HCT116 (cell line): ENCODE results near the gene PRORP. TPM values are rescaled to one million over a fixed set of nuclear protein-coding genes. Genes with fewer than 3 reads are reported as not detected.

Source experiments
- ATAC-seq: fragments of 200-7000 bp; cut with Tn5 transposase; 2 replicates; pipeline ENCODE4 v1.9.1; 2020; ENCODE audit warnings: mild to moderate bottlenecking, moderate library complexity
- BruUV-seq: library from RNA; stranded (reverse); fragments of 400-500 nt; replicated peaks from 2 replicates; lab custom pipeline; 2021; lab: Mats Ljungman, UMichigan
- CTCF ChIA-PET: fragments of 300-600 bp; sonication (Branson Sonifier 250); formaldehyde crosslinking; loops from one replicate; lab custom pipeline; 2021; ENCODE audit warnings: antibody characterized with exemption; lab: Charles Lee
- POLR2A ChIA-PET: fragments of 300-600, 350-600 bp; sonication (Branson Sonifier 250); formaldehyde crosslinking; loops from one replicate; lab custom pipeline; 2021; ENCODE audit warnings: antibody characterized with exemption; lab: Charles Lee
- RAD21 ChIA-PET, 2 experiments: fragments of 300-600 bp; sonication (Branson Sonifier 250); formaldehyde crosslinking; loops; one replicate each; lab custom pipeline; 2023; ENCODE audit warnings: low total read pairs in 2 of 2; ENCODE audit not compliant: uncharacterized antibody in 2 of 2, unreplicated experiment in 2 of 2, low non-redundant PET in 1 of 2; lab: Charles Lee
- DNase-seq: peaks from one replicate; pipeline ENCODE4 v3.0.0-alpha.2; 2010; ENCODE audit warnings: low read depth, low spot score
- H2AFZ ChIP-seq: fragments of 200-600 bp; shearing (Covaris generic), sonication (generic); 2 replicates; pipeline ENCODE4 v1.6.1; 2017; ENCODE audit warnings: low read depth, mixed run types, mixed read lengths, antibody characterized with exemption, low read length; ENCODE audit not compliant: poor library complexity, severe bottlenecking
- H3K27ac ChIP-seq: 2 replicates; pipeline ENCODE4 v1.5.1; 2012; ENCODE audit warnings: low read depth, low read length
- H3K27me3 ChIP-seq: fragments of 200-600 bp; sonication (generic); 2 replicates; pipeline ENCODE4 v1.6.1; 2016; ENCODE audit warnings: mixed run types, low read length, mixed read lengths; ENCODE audit not compliant: insufficient read depth
- H3K36me3 ChIP-seq, 2 experiments: fragments of 200-500 bp in 1 of 2; fragments of 200-600 bp in 1 of 2; sonication (Bioruptor generic) in 1 of 2; sonication (generic) in 1 of 2; 2 replicates each; pipeline versions ENCODE4 v1.5.1 to v1.6.1; 2014 to 2016; ENCODE audit warnings: low read length in 2 of 2, inconsistent platforms in 1 of 2, mixed read lengths in 1 of 2, mixed run types in 1 of 2; ENCODE audit not compliant: insufficient read depth in 2 of 2, control insufficient read depth in 1 of 2
- H3K4me1 ChIP-seq, 2 experiments: fragments of 200-600 bp in 1 of 2; sonication (generic) in 1 of 2; 2 replicates each; pipeline versions ENCODE4 v1.5.1 to v1.6.1; 2012 to 2017; ENCODE audit warnings: low read length in 2 of 2, inconsistent platforms in 1 of 2, mild to moderate bottlenecking in 1 of 2, mixed read lengths in 1 of 2, mixed run types in 1 of 2, moderate library complexity in 1 of 2; ENCODE audit not compliant: insufficient read depth in 2 of 2, control insufficient read depth in 1 of 2
- H3K4me2 ChIP-seq: fragments of 200-600 bp; sonication (generic); 2 replicates; pipeline ENCODE4 v1.6.1; 2017; ENCODE audit warnings: mixed run types, low read length, mixed read lengths
- H3K4me3 ChIP-seq, 2 experiments: fragments of 200-600 bp in 1 of 2; sonication (generic) in 1 of 2; replicated peaks in 1 of 2; 2 replicates each; pipeline ENCODE4 v1.5.1; 2011 to 2016; ENCODE audit warnings: low read length in 2 of 2, control low read depth in 1 of 2, low read depth in 1 of 2, mild to moderate bottlenecking in 1 of 2, mixed read lengths in 1 of 2, mixed run types in 1 of 2
- H3K79me2 ChIP-seq: fragments of 200-600 bp; sonication (generic); 2 replicates; pipeline ENCODE4 v1.6.1; 2017; ENCODE audit warnings: mild to moderate bottlenecking, mixed run types, low read length, moderate library complexity, mixed read lengths; ENCODE audit not compliant: insufficient read depth
- H3K9ac ChIP-seq: fragments of 200-600 bp; sonication (generic); 2 replicates; pipeline ENCODE4 v1.6.1; 2016; ENCODE audit warnings: low read length, mixed read lengths
- H3K9me2 ChIP-seq: fragments of 200-600 bp; sonication (generic), shearing (Covaris generic); 2 replicates; pipeline ENCODE4 v1.6.1; 2017; ENCODE audit warnings: mixed run types, mild to moderate bottlenecking, moderate library complexity; ENCODE audit not compliant: insufficient read depth
- H3K9me3 ChIP-seq, 2 experiments: fragments of 200-500 bp in 1 of 2; fragments of 200-600 bp in 1 of 2; sonication (Bioruptor generic) in 1 of 2; sonication (generic) in 1 of 2; 2 replicates each; pipeline ENCODE4 v1.6.1; 2014 to 2017; ENCODE audit warnings: low read length in 2 of 2, mixed read lengths in 2 of 2, inconsistent platforms in 1 of 2, low read depth in 1 of 2, mild to moderate bottlenecking in 1 of 2, mixed run types in 1 of 2, moderate library complexity in 1 of 2; ENCODE audit not compliant: control insufficient read depth in 1 of 2, insufficient read depth in 1 of 2
- H4K20me1 ChIP-seq: fragments of 200-600 bp; sonication (generic), shearing (Covaris generic); 2 replicates; pipeline ENCODE4 v1.6.1; 2017; ENCODE audit warnings: mixed run types, mild to moderate bottlenecking, moderate library complexity; ENCODE audit not compliant: insufficient read depth
- CTCF ChIP-seq, 3 experiments: fragments of 200-600 bp in 1 of 3; sonication (generic) in 1 of 3; IDR thresholded peaks in 2 of 3; conservative IDR thresholded peaks in 1 of 3; 2 replicates each; pipeline ENCODE4 v1.5.1; 2012 to 2017; ENCODE audit warnings: low read depth in 2 of 3, low read length in 2 of 3, antibody characterized with exemption in 1 of 3, borderline replicate concordance in 1 of 3, control low read depth in 1 of 3, mild to moderate bottlenecking in 1 of 3, mixed read lengths in 1 of 3, mixed run types in 1 of 3, moderate library complexity in 1 of 3; ENCODE audit not compliant: insufficient read depth in 1 of 3
- EGR1 ChIP-seq: IDR thresholded peaks from 2 replicates; pipeline ENCODE4 v1.6.1; 2012; ENCODE audit warnings: low read depth
- ELF1 ChIP-seq: IDR thresholded peaks from 2 replicates; pipeline ENCODE4 v1.6.1; 2012; ENCODE audit warnings: low read depth, borderline replicate concordance
- EZH2 ChIP-seq: fragments of 200-600 bp; sonication (generic); IDR thresholded peaks from 2 replicates; pipeline ENCODE4 v1.6.1; 2017; ENCODE audit warnings: antibody characterized with exemption, mixed run types
- FOSL1 ChIP-seq: IDR thresholded peaks from 2 replicates; pipeline ENCODE4 v1.6.1; 2012; ENCODE audit warnings: low read depth
- JUND ChIP-seq: IDR thresholded peaks from 2 replicates; pipeline ENCODE4 v1.6.1; 2012
- MAX ChIP-seq: IDR thresholded peaks from 2 replicates; pipeline ENCODE4 v1.6.1; 2012
- POLR2AphosphoS5 ChIP-seq: IDR thresholded peaks from 2 replicates; pipeline ENCODE4 v1.6.1; 2011; ENCODE audit warnings: mild to moderate bottlenecking, low read depth, low read length, moderate library complexity
- REST ChIP-seq: IDR thresholded peaks from 2 replicates; pipeline ENCODE4 v1.6.1; 2012; ENCODE audit warnings: low read depth
- SP1 ChIP-seq: IDR thresholded peaks from 2 replicates; pipeline ENCODE4 v1.6.1; 2012; ENCODE audit warnings: low read depth
- SRF ChIP-seq: IDR thresholded peaks from 2 replicates; pipeline ENCODE4 v1.6.1; 2012; ENCODE audit warnings: low read depth
- ZFX ChIP-seq: fragments of 450-650 bp; IDR thresholded peaks from 2 replicates; pipeline ENCODE4 v1.6.1; 2017
- ZNF274 ChIP-seq: fragments of 200-500 bp; sonication (Bioruptor generic); IDR thresholded peaks from 2 replicates; pipeline ENCODE4 v1.6.1; 2014; ENCODE audit warnings: mild to moderate bottlenecking, low read depth, low read length, inconsistent platforms
- intact Hi-C: fragments of 100-400 bp; cut with micrococcal nuclease; formaldehyde crosslinking; loops from 2 replicates; pipeline ENCODE4 v1.10.0; 2022
- total RNA-seq: library from RNA; stranded (reverse); gene quantifications from one replicate; pipeline ENCODE4 v1.2.1, GENCODE V29; 2021; ENCODE audit not compliant: unreplicated experiment
- TF ChIP-seq, protein P1 (sequence below): IDR thresholded peaks from 2 replicates; pipeline ENCODE4 v1.6.1; 2011; ENCODE audit warnings: mild to moderate bottlenecking, low read length, moderate library complexity; ENCODE audit not compliant: insufficient replicate concordance; ENCODE audit errors: extremely low read depth
- TF ChIP-seq, protein P2 (sequence below): IDR thresholded peaks from 2 replicates; pipeline ENCODE4 v1.6.1; 2012

PRORP gene
- total RNA-seq, 1 experiment from 2014 or later: 28.0 TPM

DNA sequence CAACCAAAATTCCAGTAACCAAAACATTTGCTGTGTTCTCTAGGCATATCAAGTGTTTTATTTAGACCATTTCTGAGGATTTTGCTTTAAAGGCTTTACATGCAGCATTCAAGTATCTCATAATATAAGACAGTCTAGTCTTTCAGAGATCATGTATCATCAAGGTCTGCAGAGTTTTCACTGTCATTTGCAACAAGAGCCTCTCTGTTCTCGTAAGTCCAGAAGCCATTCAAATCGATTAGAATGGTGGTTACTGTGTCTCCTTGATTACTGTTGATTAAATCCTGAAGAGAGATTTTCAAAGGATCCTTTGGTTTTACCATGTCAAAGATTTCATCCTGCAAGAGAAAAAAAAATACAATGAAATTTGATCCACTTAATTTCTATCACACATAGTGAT is 36.9 kb upstream of the PRORP start:
- Histone ChIP-seq H3K27me3 (no peaks in the 10 kb centered on the region), H4K20me1 (no peaks in the 10 kb centered on the region), H3K9me3 (no peaks in the 10 kb centered on the region), H2AFZ (no peak overlapping the region), H3K9me2 (no peaks in the 10 kb centered on the region), H3K9ac (no peak overlapping the region), H3K27ac (no peak overlapping the region), H3K4me3 (no peak overlapping the region), H3K79me2 (no peaks in the 10 kb centered on the region), H3K36me3 (peaks cover 2 to 4% of the 10 kb centered on the region in 2 experiments; a peak in 2 of 4 replicates), H3K4me2 (no peak overlapping the region), H3K4me1 (no peaks in the 10 kb centered on the region)
- ChIA-PET CTCF (no interaction called here), RAD21 (no interaction called here), POLR2A (no interaction called here)
- DNase-seq (no peak), ATAC-seq (no peak)
- intact Hi-C loops: no loop called here
- no peak for TF ChIP-seq ZFX
- no peak for TF ChIP-seq FOSL1
- no peak for TF ChIP-seq ZNF274
- TF ChIP-seq ELF1: no peak
- TF ChIP-seq, protein P1, sequence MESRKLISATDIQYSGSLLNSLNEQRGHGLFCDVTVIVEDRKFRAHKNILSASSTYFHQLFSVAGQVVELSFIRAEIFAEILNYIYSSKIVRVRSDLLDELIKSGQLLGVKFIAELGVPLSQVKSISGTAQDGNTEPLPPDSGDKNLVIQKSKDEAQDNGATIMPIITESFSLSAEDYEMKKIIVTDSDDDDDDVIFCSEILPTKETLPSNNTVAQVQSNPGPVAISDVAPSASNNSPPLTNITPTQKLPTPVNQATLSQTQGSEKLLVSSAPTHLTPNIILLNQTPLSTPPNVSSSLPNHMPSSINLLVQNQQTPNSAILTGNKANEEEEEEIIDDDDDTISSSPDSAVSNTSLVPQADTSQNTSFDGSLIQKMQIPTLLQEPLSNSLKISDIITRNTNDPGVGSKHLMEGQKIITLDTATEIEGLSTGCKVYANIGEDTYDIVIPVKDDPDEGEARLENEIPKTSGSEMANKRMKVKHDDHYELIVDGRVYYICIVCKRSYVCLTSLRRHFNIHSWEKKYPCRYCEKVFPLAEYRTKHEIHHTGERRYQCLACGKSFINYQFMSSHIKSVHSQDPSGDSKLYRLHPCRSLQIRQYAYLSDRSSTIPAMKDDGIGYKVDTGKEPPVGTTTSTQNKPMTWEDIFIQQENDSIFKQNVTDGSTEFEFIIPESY: no peak
- TF ChIP-seq SRF: no peak
- TF ChIP-seq EZH2: no peak
- no peak for TF ChIP-seq EGR1
- no peak for TF ChIP-seq REST
- TF ChIP-seq CTCF (IDR thresholded peaks at IDR 0.05 in 2 of 3, conservative IDR thresholded peaks at IDR 0.05 in 1 of 3; ENCODE audit: borderline replicate concordance in 1 of 3, insufficient read depth in 1 of 3, low read depth in 2 of 3, low read length in 2 of 3): no peak
- no peak for TF ChIP-seq POLR2AphosphoS5
- no peak for TF ChIP-seq MAX
- TF ChIP-seq JUND: no peak
- TF ChIP-seq SP1: no peak
- TF ChIP-seq, protein P2, sequence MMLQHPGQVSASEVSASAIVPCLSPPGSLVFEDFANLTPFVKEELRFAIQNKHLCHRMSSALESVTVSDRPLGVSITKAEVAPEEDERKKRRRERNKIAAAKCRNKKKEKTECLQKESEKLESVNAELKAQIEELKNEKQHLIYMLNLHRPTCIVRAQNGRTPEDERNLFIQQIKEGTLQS: no peak
- no TSS peak for BruUV-seq
